IPS DF 19.7 (cell line): ENCODE measurements around the gene CACHD1.

ENCODE experiments used
- DNase-seq: peaks from one replicate; pipeline ENCODE4 v3.0.0-alpha.2; 2013; ENCODE audit warnings: low read depth, low spot score

CACHD1 gene

GRCh38 chr1:64654519-64655341, 184.8 kb downstream of the CACHD1 start:
- DNase-seq, result no peak

- no peak for DNase-seq
Measured at GRCh38 chr1:64655861-64656260, 185.9 kb downstream of the CACHD1 start.

- no peak for DNase-seq
Measured at GRCh38 chr1:64659478-64660138, 189.7 kb downstream of the CACHD1 start.

GRCh38 chr1:64663668-64664067, 193.7 kb downstream of the CACHD1 start:
- DNase-seq, result peak; percentile 20

GRCh38 chr1:64664299-64664698, 194.4 kb downstream of the CACHD1 start:
- DNase-seq, result no peak

- no peak for DNase-seq
Measured at GRCh38 chr1:64669098-64669675, 199.3 kb downstream of the CACHD1 start.

- DNase-seq, result no peak
Measured at GRCh38 chr1:64675718-64676345, 205.9 kb downstream of the CACHD1 start.

- DNase-seq, result no peak
Measured at GRCh38 chr1:64676386-64676785, 206.5 kb downstream of the CACHD1 start.

GRCh38 chr1:64677532-64677931, 207.6 kb downstream of the CACHD1 start:
- no peak for DNase-seq

GRCh38 chr1:64678366-64678765, 208.4 kb downstream of the CACHD1 start:
- no peak for DNase-seq

- no peak for DNase-seq
Measured at GRCh38 chr1:64679177-64679576, 209.2 kb downstream of the CACHD1 start.

GRCh38 chr1:64680599-64680998, 210.7 kb downstream of the CACHD1 start:
- no peak for DNase-seq

GRCh38 chr1:64681043-64681442, 211.1 kb downstream of the CACHD1 start:
- DNase-seq, result no peak

- DNase-seq, result no peak
Measured at GRCh38 chr1:64683419-64683818, 213.5 kb downstream of the CACHD1 start.

- no peak for DNase-seq
Measured at GRCh38 chr1:64685217-64685616, 215.3 kb downstream of the CACHD1 start.

GRCh38 chr1:64685765-64686341, 215.9 kb downstream of the CACHD1 start:
- no peak for DNase-seq

GRCh38 chr1:64686828-64687724, 217.1 kb downstream of the CACHD1 start:
- no peak for DNase-seq

GRCh38 chr1:64687725-64688327, 217.9 kb downstream of the CACHD1 start:
- DNase-seq, result no peak

GRCh38 chr1:64691626-64692025, 221.7 kb downstream of the CACHD1 start:
- DNase-seq, result no peak

- DNase-seq, result no peak
Measured at GRCh38 chr1:64692911-64693310, 223.0 kb downstream of the CACHD1 start.
